Right lobe of liver (tissue), 6 donors: ENCODE measurements around the gene WNT1. TPM values are rescaled to one million over a fixed set of nuclear protein-coding genes. Genes with fewer than 3 reads are reported as not detected.

ENCODE experiments used
- ATAC-seq, 4 donors: fragments of 200-7000 bp; cut with Tn5 transposase; one replicate each; pipeline ENCODE4 v1.9.1; 2020; ENCODE audit warnings: mild to moderate bottlenecking in 4 of 4, moderate library complexity in 4 of 4
- DNase-seq, 3 donors: peaks; one replicate each; pipeline ENCODE4 v3.0.0-alpha.2; 2020
- H3K27ac ChIP-seq, 3 donors: fragments of 200-600 bp; one replicate each; pipeline ENCODE4 v1.8.0; 2022
- H3K27me3 ChIP-seq, 2 donors: fragments of 200-600 bp; one replicate each; pipeline ENCODE4 v1.8.0; 2022
- H3K36me3 ChIP-seq, 4 donors: fragments of 200-600 bp; sonication (generic) in 1 of 4; one replicate each; pipeline versions ENCODE4 v1.5.1 to v1.8.0; 2017 to 2022; ENCODE audit warnings: control low read depth in 1 of 4
- H3K4me1 ChIP-seq, 4 donors: fragments of 200-600 bp; sonication (generic) in 1 of 4; one replicate each; pipeline versions ENCODE4 v1.5.1 to v1.8.0; 2017 to 2022; ENCODE audit warnings: control low read depth in 1 of 4
- H3K4me3 ChIP-seq, 3 donors: fragments of 200-600 bp; one replicate each; pipeline ENCODE4 v1.8.0; 2022
- H3K9me3 ChIP-seq, 4 donors: fragments of 200-600 bp; sonication (generic) in 1 of 4; one replicate each; pipeline versions ENCODE4 v1.5.1 to v1.8.0; 2017 to 2022; ENCODE audit warnings: control low read depth in 1 of 4
- POLR2A ChIP-seq: fragments of 450-650 bp; IDR thresholded peaks from one replicate; pipeline ENCODE4 v1.6.1; 2017; ENCODE audit warnings: antibody characterized with exemption, mild to moderate bottlenecking
- WGBS: methylation state at CpG from one replicate; pipeline ENCODE4 v1.1.6; 2018; ENCODE audit warnings: low coverage, low lambda C conversion rate; ENCODE audit not compliant: insufficient coverage; ENCODE audit errors: missing lambda C conversion rate; 5-methylcytosine and 5-hydroxymethylcytosine counted together
- intact Hi-C, 2 donors: fragments of 100-400 bp; cut with DNase I; formaldehyde crosslinking; loops; one replicate each; pipeline versions ENCODE4 v1.11.2 to v1.14.1; 2022
- small RNA-seq, 2 experiments: library from RNA; depleted of rRNA; stranded (forward); fragments of <200 nt; gene quantifications; one replicate each; pipeline ENCODE3, GENCODE V24; 2016
- total RNA-seq, 6 experiments: library from RNA; depleted of rRNA in 2 of 6; stranded (reverse); fragments of >200 nt in 2 of 6; fragmentation: NEBNext Ultra II Directional in 3 of 6; extraction: Animal tissue kit (Norgen Biotek cat#: 25700) in 3 of 6; gene quantifications; one replicate each; pipeline versions ENCODE4 v1.1.0 to v1.2.4, GENCODE V29; 2016 to 2023
- TF ChIP-seq, protein P1 (sequence below), 4 donors: fragments of 200-600 bp in 3 of 4; fragments of 450-650 bp in 1 of 4; IDR thresholded peaks; one replicate each; pipeline versions ENCODE4 v1.5.1 to v1.8.0; 2016 to 2022; ENCODE audit warnings: antibody characterized with exemption in 4 of 4, mild to moderate bottlenecking in 2 of 4
- donor health status: DM: no; HTN: yes; CAD: no.
- donor health status: DM: no; HTN: no; CAD: no.
- donor health status: DM: no; HTN: no; CAD: no.
- donor health status: DM: no; HTN: yes; CAD: no.
- donor health status: DM: no; HTN: yes; CAD: no.

WNT1 gene
- total RNA-seq, 6 experiments from 2014 or later: not detected

DNA sequence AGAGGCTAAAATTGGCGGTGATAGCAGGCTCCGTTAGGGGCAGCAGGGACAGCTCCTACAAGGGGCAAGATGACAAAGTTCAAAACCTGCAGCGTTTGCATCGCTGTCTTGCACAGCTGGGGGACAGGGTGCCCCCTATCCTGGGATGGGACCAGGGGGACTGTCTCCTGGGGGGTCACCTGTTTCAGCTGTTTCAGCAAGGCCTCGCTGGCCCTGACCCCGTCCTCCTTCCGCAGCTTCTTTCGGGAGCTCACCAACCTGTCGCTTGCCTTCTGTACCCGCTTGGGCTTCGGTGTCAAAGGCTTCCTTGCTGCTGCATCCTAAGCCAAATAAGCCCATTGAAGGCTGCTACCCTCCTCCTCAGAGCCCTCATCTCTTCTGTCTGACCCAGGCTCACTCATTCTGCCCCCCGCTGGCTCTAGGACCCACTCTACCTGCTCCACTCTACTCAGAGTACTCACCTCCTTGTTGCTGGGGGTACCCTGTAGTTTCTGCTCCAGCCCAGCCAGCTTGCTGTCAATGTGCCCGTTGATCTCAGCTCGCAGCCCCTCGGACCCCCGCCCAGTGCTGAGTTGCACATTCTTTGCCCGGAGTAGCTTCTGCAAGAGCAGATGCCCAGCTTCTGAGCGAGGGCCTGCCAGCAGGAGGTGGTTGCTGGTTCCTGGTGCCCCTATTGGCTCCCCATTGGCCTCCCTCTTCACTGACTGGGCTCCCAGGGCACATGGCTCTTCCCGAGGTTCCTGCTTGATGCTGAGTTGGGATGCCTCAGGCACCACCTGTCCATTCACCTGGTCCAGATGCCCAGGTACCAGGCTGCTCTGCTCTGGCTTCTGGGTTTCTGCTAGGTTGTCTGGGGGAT is 52.8 kb downstream of the WNT1 start:
- H3K27ac ChIP-seq: no peak overlapping the region
- peak in 1 of 3 donors; percentile 16 for DNase-seq
- peak in 1 of 4 donors; percentile 5 for ATAC-seq
- 98% methylated on average over 6 of the region's 19 CpGs for WGBS
- H3K27me3 ChIP-seq: no peaks in the 10 kb centered on the region
- no peak overlapping the region for H3K4me3 ChIP-seq
- no peaks in the 10 kb centered on the region for H3K4me1 ChIP-seq
- TF ChIP-seq, protein P1, sequence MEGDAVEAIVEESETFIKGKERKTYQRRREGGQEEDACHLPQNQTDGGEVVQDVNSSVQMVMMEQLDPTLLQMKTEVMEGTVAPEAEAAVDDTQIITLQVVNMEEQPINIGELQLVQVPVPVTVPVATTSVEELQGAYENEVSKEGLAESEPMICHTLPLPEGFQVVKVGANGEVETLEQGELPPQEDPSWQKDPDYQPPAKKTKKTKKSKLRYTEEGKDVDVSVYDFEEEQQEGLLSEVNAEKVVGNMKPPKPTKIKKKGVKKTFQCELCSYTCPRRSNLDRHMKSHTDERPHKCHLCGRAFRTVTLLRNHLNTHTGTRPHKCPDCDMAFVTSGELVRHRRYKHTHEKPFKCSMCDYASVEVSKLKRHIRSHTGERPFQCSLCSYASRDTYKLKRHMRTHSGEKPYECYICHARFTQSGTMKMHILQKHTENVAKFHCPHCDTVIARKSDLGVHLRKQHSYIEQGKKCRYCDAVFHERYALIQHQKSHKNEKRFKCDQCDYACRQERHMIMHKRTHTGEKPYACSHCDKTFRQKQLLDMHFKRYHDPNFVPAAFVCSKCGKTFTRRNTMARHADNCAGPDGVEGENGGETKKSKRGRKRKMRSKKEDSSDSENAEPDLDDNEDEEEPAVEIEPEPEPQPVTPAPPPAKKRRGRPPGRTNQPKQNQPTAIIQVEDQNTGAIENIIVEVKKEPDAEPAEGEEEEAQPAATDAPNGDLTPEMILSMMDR (IDR thresholded peaks at IDR 0.05): no peak
- TF ChIP-seq POLR2A: no peak
- intact Hi-C loops: no loop called here
- no peaks in the 10 kb centered on the region for H3K9me3 ChIP-seq
- peaks cover 3 to 72% (median 32%) of the 10 kb centered on the region in 4 donors for H3K36me3 ChIP-seq

DNA sequence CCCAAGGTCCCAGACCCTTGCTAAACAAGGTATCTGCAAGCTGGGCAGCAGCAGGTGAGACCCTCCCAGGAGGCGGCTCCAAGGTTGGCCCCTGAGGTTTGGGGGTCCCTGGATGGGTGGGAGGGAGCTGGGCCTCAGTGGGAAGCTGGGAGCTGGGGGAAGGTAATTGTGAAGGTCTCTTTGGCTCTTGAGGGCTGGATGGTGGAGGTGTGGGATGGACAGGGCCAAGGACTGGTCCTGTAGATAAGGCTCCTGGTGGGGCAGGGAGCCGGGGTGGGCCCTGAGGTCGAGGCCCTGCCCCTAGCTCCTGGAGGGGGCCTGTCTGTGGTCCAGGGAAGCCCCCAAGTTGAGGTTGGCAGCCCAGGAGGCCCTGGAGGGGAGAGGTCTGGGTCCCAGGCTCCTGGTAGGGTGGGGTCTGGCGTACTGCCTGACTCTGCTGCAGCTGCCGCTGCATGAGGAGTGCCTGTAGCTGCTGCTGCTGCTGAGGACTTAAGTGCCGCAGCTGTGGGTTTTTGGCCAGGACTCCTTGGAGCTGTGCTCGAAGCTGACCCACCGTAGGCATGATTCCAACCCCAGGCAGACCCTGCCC is 53.5 kb downstream of the WNT1 start:
- WGBS: 100% methylated on average over 3 of the region's 8 CpGs
- peak in 2 of 4 donors; percentile 3 to 7 for ATAC-seq
- no peak overlapping the region for H3K27ac ChIP-seq

More for the DNA sequence above, 53.5 kb downstream of the WNT1 start:
- Histone ChIP-seq H3K9me3 (no peaks in the 10 kb centered on the region), H3K4me1 (no peaks in the 10 kb centered on the region), H3K4me3 (no peak overlapping the region), H3K36me3 (peaks cover 3 to 67% (median 28%) of the 10 kb centered on the region in 4 donors), H3K27me3 (no peaks in the 10 kb centered on the region)
- no peak for TF ChIP-seq POLR2A
- TF ChIP-seq, protein P1 (IDR thresholded peaks at IDR 0.05): no peak
- peak in 1 of 3 donors; percentile 19 for DNase-seq
- intact Hi-C loops: no loop called here

Small RNA genes lying within 50 kb of the gene (small RNA-seq; reads per million reads assigned to genes)
- 0 reads per million in 2 experiments for gene RNU6-940P

Other genes with a start within 250 kb of the WNT1 start
- gene ADCY6, start 189.2 kb upstream of the WNT1 start, total RNA-seq: 10 to 100 TPM; 10.9 to 21.4 (median 14.4) TPM
- gene CACNB3, start 159.8 kb upstream of the WNT1 start, total RNA-seq: 1 to 10 TPM in 4 of 6 experiments, under 1 TPM in 2; 0.62 to 2.1 (median 1.2) TPM
- 10 to 100 TPM; 24.4 to 39.6 (median 31.8) TPM for gene DDX23, start 126.2 kb upstream of the WNT1 start, total RNA-seq
- gene RND1, start 112.5 kb upstream of the WNT1 start, total RNA-seq: 10 to 100 TPM in 5 of 6 experiments, 1 to 10 TPM in 1; 6.4 to 72.8 (median 17.2) TPM
- gene FKBP11, start 52.8 kb upstream of the WNT1 start, total RNA-seq: 10 to 100 TPM; 34.9 to 59.5 (median 52.5) TPM
- gene ARF3, start 20.8 kb upstream of the WNT1 start, total RNA-seq: 10 to 100 TPM; 30.9 to 50.7 (median 47.2) TPM
- under 1 TPM in 2 of 6 experiments, not detected in 4; 0.12 TPM for gene WNT10B, start 6.6 kb upstream of the WNT1 start, total RNA-seq
- gene DDN, start 21.1 kb downstream of the WNT1 start, total RNA-seq: under 1 TPM in 2 of 6 experiments, not detected in 4; 0.18 to 0.19 TPM
- 10 to 100 TPM; 24.8 to 36.2 (median 30.1) TPM for gene PRKAG1, start 40.5 kb downstream of the WNT1 start, total RNA-seq
- gene KMT2D, start 82.5 kb downstream of the WNT1 start, total RNA-seq: 10 to 100 TPM; 28.6 to 35.4 (median 33.3) TPM
- gene RHEBL1, start 91.7 kb downstream of the WNT1 start, total RNA-seq: under 1 TPM in 5 of 6 experiments, not detected in 1; 0.17 to 0.60 (median 0.43) TPM
- under 1 TPM in 3 of 6 experiments, not detected in 3; 0.04 to 0.13 (median 0.07) TPM for gene DHH, start 116.5 kb downstream of the WNT1 start, total RNA-seq
- gene LMBR1L, start 132.5 kb downstream of the WNT1 start, total RNA-seq: 10 to 100 TPM; 12.2 to 34.5 (median 16.3) TPM
- 100 to 1,000 TPM in 5 of 6 experiments, 10 to 100 TPM in 1; 90.3 to 370 (median 174) TPM for gene TUBA1B, start 153.1 kb downstream of the WNT1 start, total RNA-seq
- gene TUBA1A, start 210.8 kb downstream of the WNT1 start, total RNA-seq: 10 to 100 TPM in 2 of 6 experiments, 1 to 10 TPM in 4; 3.8 to 18.9 (median 5.8) TPM